ENCODE data around the gene AGA. TPM values are rescaled to one million over a fixed set of nuclear protein-coding genes. Genes with fewer than 3 reads are reported as not detected.

The AGA gene
- total and polyA plus RNA-seq, 4 donors, result 13.3 to 25.3 (median 20.2) TPM

DNA sequence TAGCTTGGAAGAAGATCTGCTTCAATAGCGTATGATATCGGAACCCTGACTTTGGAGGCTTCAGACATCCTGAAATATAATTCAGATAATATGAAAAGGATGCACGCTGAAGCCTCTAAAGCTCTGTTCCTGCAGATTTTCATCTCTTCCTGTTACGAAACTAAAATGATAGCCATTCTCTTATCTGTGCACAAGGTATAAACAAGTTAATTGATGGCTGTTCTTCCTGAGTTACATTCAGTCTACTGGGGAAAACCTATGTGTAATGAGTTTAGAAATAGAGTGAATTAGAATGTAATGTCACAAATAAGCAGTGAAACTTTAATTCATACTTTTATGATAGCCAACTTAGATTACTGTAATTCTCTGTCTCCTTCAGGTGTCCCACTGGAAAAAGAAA lies 36.8 kb upstream of the AGA start:
- ATAC-seq (ENCODE audit: insufficient read depth, low FRiP score), result no peak
- no peak for DNase-seq

DNA sequence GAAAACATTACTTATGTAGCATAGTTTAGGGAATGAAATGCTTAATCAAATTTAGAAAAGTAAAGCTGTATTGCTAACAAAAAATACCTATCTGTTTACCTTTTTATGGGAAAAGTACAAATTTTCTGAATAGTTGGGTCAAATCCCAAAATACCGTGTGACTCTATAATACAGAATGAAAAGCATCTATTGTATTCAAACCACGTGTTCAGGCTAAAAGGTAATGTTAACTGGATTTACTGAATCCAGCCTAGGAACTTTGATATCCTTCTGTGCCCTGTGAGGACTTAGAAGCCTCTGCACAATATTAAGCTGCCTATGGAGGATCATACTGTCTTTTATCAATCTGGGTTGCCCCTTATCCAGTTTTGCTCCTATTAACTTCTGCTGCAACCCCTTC lies 36.3 kb upstream of the AGA start:
- no peak overlapping the region for H3K9ac ChIP-seq (ENCODE audit: insufficient read depth in 1 of 2, low read length in 2 of 2)
- DNase-seq (no peak), ATAC-seq (ENCODE audit: insufficient read depth, low FRiP score) (no peak)
- H3K4me1 ChIP-seq (ENCODE audit: control insufficient read depth in 5 of 5, insufficient read depth in 5 of 5, low read length in 5 of 5), result no peaks in the 10 kb centered on the region
- no peaks in the 10 kb centered on the region for H3K27me3 ChIP-seq (ENCODE audit: control insufficient read depth in 3 of 3, insufficient read depth in 3 of 3, low read length in 2 of 3)
- H3K9me3 ChIP-seq (ENCODE audit: control insufficient read depth in 4 of 4, insufficient read depth in 3 of 4, low read length in 3 of 4), result no peaks in the 10 kb centered on the region
- H3K27ac ChIP-seq (ENCODE audit: low read depth in 1 of 2, low read length in 1 of 2), result no peak overlapping the region
- H3K4me3 ChIP-seq, result no peak overlapping the region
- no peaks in the 10 kb centered on the region for H3K36me3 ChIP-seq (ENCODE audit: control insufficient read depth in 4 of 4, insufficient read depth in 4 of 4, low read length in 4 of 4)
- TF ChIP-seq, protein P1, sequence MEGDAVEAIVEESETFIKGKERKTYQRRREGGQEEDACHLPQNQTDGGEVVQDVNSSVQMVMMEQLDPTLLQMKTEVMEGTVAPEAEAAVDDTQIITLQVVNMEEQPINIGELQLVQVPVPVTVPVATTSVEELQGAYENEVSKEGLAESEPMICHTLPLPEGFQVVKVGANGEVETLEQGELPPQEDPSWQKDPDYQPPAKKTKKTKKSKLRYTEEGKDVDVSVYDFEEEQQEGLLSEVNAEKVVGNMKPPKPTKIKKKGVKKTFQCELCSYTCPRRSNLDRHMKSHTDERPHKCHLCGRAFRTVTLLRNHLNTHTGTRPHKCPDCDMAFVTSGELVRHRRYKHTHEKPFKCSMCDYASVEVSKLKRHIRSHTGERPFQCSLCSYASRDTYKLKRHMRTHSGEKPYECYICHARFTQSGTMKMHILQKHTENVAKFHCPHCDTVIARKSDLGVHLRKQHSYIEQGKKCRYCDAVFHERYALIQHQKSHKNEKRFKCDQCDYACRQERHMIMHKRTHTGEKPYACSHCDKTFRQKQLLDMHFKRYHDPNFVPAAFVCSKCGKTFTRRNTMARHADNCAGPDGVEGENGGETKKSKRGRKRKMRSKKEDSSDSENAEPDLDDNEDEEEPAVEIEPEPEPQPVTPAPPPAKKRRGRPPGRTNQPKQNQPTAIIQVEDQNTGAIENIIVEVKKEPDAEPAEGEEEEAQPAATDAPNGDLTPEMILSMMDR (IDR thresholded peaks at IDR 0.05; ENCODE audit: control extremely low read depth, extremely low read depth), result no peak
- 62 to 83% methylated on average over 2 of the region's 2 CpGs for WGBS, 2 donors

More for the DNA sequence above, 36.8 kb upstream of the AGA start:
- H3K27me3 ChIP-seq (ENCODE audit: control insufficient read depth in 3 of 3, insufficient read depth in 3 of 3, low read length in 2 of 3), result no peaks in the 10 kb centered on the region
- no peak overlapping the region for H3K4me3 ChIP-seq
- no peaks in the 10 kb centered on the region for H3K4me1 ChIP-seq (ENCODE audit: control insufficient read depth in 5 of 5, insufficient read depth in 5 of 5, low read length in 5 of 5)
- no peak overlapping the region for H3K9ac ChIP-seq (ENCODE audit: insufficient read depth in 1 of 2, low read length in 2 of 2)
- H3K27ac ChIP-seq (ENCODE audit: low read depth in 1 of 2, low read length in 1 of 2), result no peak overlapping the region
- WGBS, 2 donors, result 68 to 70% methylated on average over 4 of the region's 4 CpGs
- H3K9me3 ChIP-seq (ENCODE audit: control insufficient read depth in 4 of 4, insufficient read depth in 3 of 4, low read length in 3 of 4), result no peaks in the 10 kb centered on the region
- TF ChIP-seq, protein P1 (IDR thresholded peaks at IDR 0.05; ENCODE audit: control extremely low read depth, extremely low read depth), result no peak
- no peaks in the 10 kb centered on the region for H3K36me3 ChIP-seq (ENCODE audit: control insufficient read depth in 4 of 4, insufficient read depth in 4 of 4, low read length in 4 of 4)

DNA sequence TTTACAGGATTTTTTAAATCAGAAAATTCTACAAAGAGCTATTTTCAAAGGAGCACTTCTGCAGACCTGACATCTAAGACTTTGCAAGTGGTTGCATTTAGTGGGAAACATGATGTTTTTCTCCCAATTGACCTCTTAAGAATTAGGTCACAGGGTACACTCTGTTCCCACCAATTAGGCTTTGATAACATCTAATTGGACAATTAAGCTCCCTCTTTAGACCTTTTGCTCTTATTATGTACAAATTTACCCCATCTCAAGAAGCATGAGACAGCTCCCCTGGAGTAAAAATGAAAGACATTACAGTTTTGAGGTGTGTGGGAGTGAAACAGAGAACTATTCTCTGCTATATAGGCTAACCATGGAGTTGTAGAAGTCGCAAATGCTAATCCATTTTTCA lies 31.8 kb upstream of the AGA start:
- WGBS, 2 donors, result 93 to 94% methylated on average over 1 of the region's 1 CpG
- ATAC-seq (ENCODE audit: insufficient read depth, low FRiP score) (no peak), DNase-seq (no peak)
- Histone ChIP-seq H3K9me3 (ENCODE audit: control insufficient read depth in 4 of 4, insufficient read depth in 3 of 4, low read length in 3 of 4) (peaks cover 0 to 2% (median 0%) of the 10 kb centered on the region in 4 donors), H3K4me3 (no peak overlapping the region), H3K36me3 (ENCODE audit: control insufficient read depth in 4 of 4, insufficient read depth in 4 of 4, low read length in 4 of 4) (no peaks in the 10 kb centered on the region), H3K9ac (ENCODE audit: insufficient read depth in 1 of 2, low read length in 2 of 2) (no peak overlapping the region), H3K4me1 (ENCODE audit: control insufficient read depth in 5 of 5, insufficient read depth in 5 of 5, low read length in 5 of 5) (no peaks in the 10 kb centered on the region), H3K27ac (ENCODE audit: low read depth in 1 of 2, low read length in 1 of 2) (no peak overlapping the region), H3K27me3 (ENCODE audit: control insufficient read depth in 3 of 3, insufficient read depth in 3 of 3, low read length in 2 of 3) (no peaks in the 10 kb centered on the region)
- TF ChIP-seq, protein P1 (IDR thresholded peaks at IDR 0.05; ENCODE audit: control extremely low read depth, extremely low read depth), result no peak

DNA sequence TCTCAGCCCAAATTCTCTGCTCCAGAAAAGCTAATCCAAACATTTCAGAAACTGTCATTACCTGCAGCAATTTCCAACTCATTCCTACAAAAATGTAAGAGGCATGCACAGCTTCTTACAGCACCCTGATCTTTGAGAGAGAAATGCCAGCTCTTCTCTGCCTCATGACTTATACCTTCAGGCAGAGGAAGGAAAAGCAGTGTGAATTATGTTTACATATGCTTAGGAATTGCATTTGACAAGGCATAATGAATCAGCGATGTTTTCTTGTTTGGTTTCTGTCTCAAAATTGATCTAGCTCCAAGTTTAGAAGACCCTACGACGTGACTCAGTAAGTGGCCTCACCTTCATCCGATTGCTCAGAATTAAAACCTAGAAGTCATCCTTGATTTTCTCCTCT lies 21.8 kb upstream of the AGA start:
- Histone ChIP-seq H3K9me3 (ENCODE audit: control insufficient read depth in 4 of 4, insufficient read depth in 3 of 4, low read length in 3 of 4) (no peaks in the 10 kb centered on the region), H3K4me3 (no peak overlapping the region), H3K27me3 (ENCODE audit: control insufficient read depth in 3 of 3, insufficient read depth in 3 of 3, low read length in 2 of 3) (no peaks in the 10 kb centered on the region), H3K27ac (ENCODE audit: low read depth in 1 of 2, low read length in 1 of 2) (no peak overlapping the region), H3K4me1 (ENCODE audit: control insufficient read depth in 5 of 5, insufficient read depth in 5 of 5, low read length in 5 of 5) (no peaks in the 10 kb centered on the region), H3K9ac (ENCODE audit: insufficient read depth in 1 of 2, low read length in 2 of 2) (no peak overlapping the region), H3K36me3 (ENCODE audit: control insufficient read depth in 4 of 4, insufficient read depth in 4 of 4, low read length in 4 of 4) (no peaks in the 10 kb centered on the region)
- no peak for ATAC-seq (ENCODE audit: insufficient read depth, low FRiP score)
- DNase-seq, result no peak
- 80 to 82% methylated on average over 4 of the region's 4 CpGs for WGBS, 2 donors
- TF ChIP-seq, protein P1 (IDR thresholded peaks at IDR 0.05; ENCODE audit: control extremely low read depth, extremely low read depth), result no peak
